HEK293 (cell line): ENCODE data around the gene GLMP.

Experiments used
- CTCF ChIA-PET: fragments of 350-600 bp; formaldehyde crosslinking; extraction: SDS; loops from one replicate; lab custom pipeline; 2021; ENCODE audit warnings: antibody characterized with exemption; lab: Yijun Ruan, JAX
- POLR2A ChIA-PET: fragments of 300-600 bp; formaldehyde crosslinking; extraction: SDS; loops from one replicate; lab custom pipeline; 2020; ENCODE audit warnings: antibody characterized with exemption, inconsistent platforms; lab: Yijun Ruan, JAX
- H3K27ac ChIP-seq: fragments of 200-500 bp; sonication (Bioruptor generic); 2 replicates; pipeline ENCODE4 v1.5.1; 2014; ENCODE audit warnings: low read depth, low read length, control low read depth, inconsistent platforms; ENCODE audit errors: extremely low read depth
- H3K36me3 ChIP-seq, 2 experiments: fragments of 200-500 bp in 1 of 2; sonication (Bioruptor generic) in 1 of 2; 1 replicate in 1 of 2; 2 replicates in 1 of 2; pipeline ENCODE4 v1.5.1; 2014 to 2017; ENCODE audit warnings: inconsistent platforms in 2 of 2, low read length in 2 of 2; ENCODE audit not compliant: control insufficient read depth in 2 of 2, insufficient read depth in 1 of 2
- H3K4me1 ChIP-seq: fragments of 200-500 bp; sonication (Bioruptor generic); 2 replicates; pipeline ENCODE4 v1.5.1; 2014; ENCODE audit warnings: mild to moderate bottlenecking, low read length, inconsistent platforms; ENCODE audit not compliant: control insufficient read depth, insufficient read depth
- H3K4me3 ChIP-seq: 2 replicates; pipeline ENCODE4 v1.5.1; 2011; ENCODE audit warnings: low read depth, mild to moderate bottlenecking, control low read depth, low read length, moderate library complexity
- H3K9me3 ChIP-seq: fragments of 200-500 bp; sonication (Bioruptor generic); 2 replicates; pipeline ENCODE4 v1.5.1; 2014; ENCODE audit warnings: low read depth, low read length, inconsistent platforms; ENCODE audit not compliant: control insufficient read depth, insufficient read depth
- BCL11A ChIP-seq: fragments of 450-650 bp; formaldehyde crosslinking; IDR thresholded peaks from 2 replicates; pipeline ENCODE4 v1.5.1; 2016; ENCODE audit warnings: low read depth, missing biosample characterization, missing genetic modification characterization
- EGR2 ChIP-seq: fragments of 450-650 bp; formaldehyde crosslinking; IDR thresholded peaks from 2 replicates; pipeline ENCODE4 v1.5.1; 2016; ENCODE audit warnings: low read depth, missing biosample characterization, missing genetic modification characterization
- GLIS2 ChIP-seq: fragments of 450-650 bp; formaldehyde crosslinking; IDR thresholded peaks from 2 replicates; pipeline ENCODE4 v1.5.1; 2016; ENCODE audit warnings: missing biosample characterization, missing genetic modification characterization
- KLF10 ChIP-seq: fragments of 450-650 bp; IDR thresholded peaks from 2 replicates; pipeline ENCODE4 v1.5.1; 2018; ENCODE audit warnings: missing biosample characterization, mild to moderate bottlenecking, missing genetic modification characterization
- KLF16 ChIP-seq: fragments of 450-650 bp; formaldehyde crosslinking; IDR thresholded peaks from 2 replicates; pipeline ENCODE4 v1.5.1; 2017; ENCODE audit warnings: missing biosample characterization, missing genetic modification characterization
- KLF9 ChIP-seq: fragments of 450-650 bp; formaldehyde crosslinking; IDR thresholded peaks from 2 replicates; pipeline ENCODE4 v1.5.1; 2016; ENCODE audit warnings: missing biosample characterization, missing genetic modification characterization, low read depth
- TCF7L2 ChIP-seq: IDR thresholded peaks from 2 replicates; pipeline ENCODE4 v1.6.1; 2011; ENCODE audit warnings: low read depth, mild to moderate bottlenecking, inconsistent platforms, low read length, moderate library complexity, borderline replicate concordance
- YY2 ChIP-seq: fragments of 450-650 bp; formaldehyde crosslinking; IDR thresholded peaks from 2 replicates; pipeline ENCODE4 v1.5.1; 2016; ENCODE audit warnings: missing biosample characterization, missing genetic modification characterization
- ZBTB7A ChIP-seq: fragments of 450-650 bp; formaldehyde crosslinking; IDR thresholded peaks from 2 replicates; pipeline ENCODE4 v1.5.1; 2016; ENCODE audit warnings: low read depth, missing biosample characterization, missing genetic modification characterization
- ZBTB8A ChIP-seq: fragments of 450-650 bp; formaldehyde crosslinking; IDR thresholded peaks from 2 replicates; pipeline ENCODE4 v1.5.1; 2016; ENCODE audit warnings: missing biosample characterization, missing genetic modification characterization
- ZFHX2 ChIP-seq: fragments of 450-650 bp; formaldehyde crosslinking; conservative IDR thresholded peaks from 2 replicates; pipeline ENCODE4 v1.5.1; 2016; ENCODE audit warnings: missing biosample characterization, missing genetic modification characterization
- ZNF121 ChIP-seq: fragments of 450-650 bp; formaldehyde crosslinking; IDR thresholded peaks from 2 replicates; pipeline ENCODE4 v1.5.1; 2016; ENCODE audit warnings: missing biosample characterization, missing genetic modification characterization
- ZNF221 ChIP-seq: fragments of 450-650 bp; formaldehyde crosslinking; IDR thresholded peaks from 2 replicates; pipeline ENCODE4 v1.5.1; 2017; ENCODE audit warnings: missing biosample characterization, missing genetic modification characterization, borderline replicate concordance
- ZNF24 ChIP-seq: fragments of 450-650 bp; formaldehyde crosslinking; IDR thresholded peaks from 2 replicates; pipeline ENCODE4 v1.5.1; 2016; ENCODE audit warnings: missing biosample characterization, missing genetic modification characterization
- ZNF391 ChIP-seq: fragments of 450-650 bp; formaldehyde crosslinking; IDR thresholded peaks from 2 replicates; pipeline ENCODE4 v1.5.1; 2016; ENCODE audit warnings: low read depth, missing biosample characterization, missing genetic modification characterization, borderline replicate concordance
- ZNF501 ChIP-seq: fragments of 450-650 bp; formaldehyde crosslinking; IDR thresholded peaks from 2 replicates; pipeline ENCODE4 v1.5.1; 2016; ENCODE audit warnings: missing biosample characterization, missing genetic modification characterization
- ZNF544 ChIP-seq: fragments of 450-650 bp; formaldehyde crosslinking; IDR thresholded peaks from 2 replicates; pipeline ENCODE4 v1.5.0; 2017; ENCODE audit warnings: missing biosample characterization, missing genetic modification characterization
- ZNF549 ChIP-seq: fragments of 450-650 bp; IDR thresholded peaks from 2 replicates; pipeline ENCODE4 v1.5.1; 2018; ENCODE audit warnings: missing biosample characterization, missing genetic modification characterization, mild to moderate bottlenecking, inconsistent platforms, moderate library complexity
- ZNF623 ChIP-seq: fragments of 450-650 bp; formaldehyde crosslinking; IDR thresholded peaks from 2 replicates; pipeline ENCODE4 v1.5.1; 2016; ENCODE audit warnings: missing biosample characterization, missing genetic modification characterization
- ZNF654 ChIP-seq: fragments of 450-650 bp; formaldehyde crosslinking; IDR thresholded peaks from 2 replicates; pipeline ENCODE4 v1.5.1; 2016; ENCODE audit warnings: low read depth, missing biosample characterization, missing genetic modification characterization
- ZNF792 ChIP-seq: fragments of 450-650 bp; formaldehyde crosslinking; IDR thresholded peaks from 2 replicates; pipeline ENCODE4 v1.5.1; 2016; ENCODE audit warnings: missing biosample characterization, missing genetic modification characterization
- ZNF843 ChIP-seq: fragments of 450-650 bp; formaldehyde crosslinking; IDR thresholded peaks from 2 replicates; pipeline ENCODE4 v1.5.1; 2016; ENCODE audit warnings: missing biosample characterization, missing genetic modification characterization
- ZXDB ChIP-seq: fragments of 450-650 bp; formaldehyde crosslinking; IDR thresholded peaks from 2 replicates; pipeline ENCODE4 v1.5.1; 2016; ENCODE audit warnings: missing biosample characterization, missing genetic modification characterization
- TF ChIP-seq, protein P1 (sequence below): fragments of 450-650 bp; formaldehyde crosslinking; IDR thresholded peaks from 2 replicates; pipeline ENCODE4 v1.5.1; 2016; ENCODE audit warnings: missing biosample characterization, missing genetic modification characterization
- TF ChIP-seq, protein P2 (sequence below): fragments of 450-650 bp; formaldehyde crosslinking; IDR thresholded peaks from 2 replicates; pipeline ENCODE4 v1.5.1; 2016; ENCODE audit warnings: missing biosample characterization, missing genetic modification characterization
- TF ChIP-seq, protein P3 (sequence below): fragments of 450-650 bp; formaldehyde crosslinking; IDR thresholded peaks from 2 replicates; pipeline ENCODE4 v1.5.1; 2017; ENCODE audit warnings: missing biosample characterization, missing genetic modification characterization
- TF ChIP-seq, protein P4 (sequence below): fragments of 450-650 bp; formaldehyde crosslinking; conservative IDR thresholded peaks from 2 replicates; pipeline ENCODE4 v1.5.1; 2016; ENCODE audit warnings: low read depth, missing biosample characterization, missing genetic modification characterization

GLMP gene

DNA sequence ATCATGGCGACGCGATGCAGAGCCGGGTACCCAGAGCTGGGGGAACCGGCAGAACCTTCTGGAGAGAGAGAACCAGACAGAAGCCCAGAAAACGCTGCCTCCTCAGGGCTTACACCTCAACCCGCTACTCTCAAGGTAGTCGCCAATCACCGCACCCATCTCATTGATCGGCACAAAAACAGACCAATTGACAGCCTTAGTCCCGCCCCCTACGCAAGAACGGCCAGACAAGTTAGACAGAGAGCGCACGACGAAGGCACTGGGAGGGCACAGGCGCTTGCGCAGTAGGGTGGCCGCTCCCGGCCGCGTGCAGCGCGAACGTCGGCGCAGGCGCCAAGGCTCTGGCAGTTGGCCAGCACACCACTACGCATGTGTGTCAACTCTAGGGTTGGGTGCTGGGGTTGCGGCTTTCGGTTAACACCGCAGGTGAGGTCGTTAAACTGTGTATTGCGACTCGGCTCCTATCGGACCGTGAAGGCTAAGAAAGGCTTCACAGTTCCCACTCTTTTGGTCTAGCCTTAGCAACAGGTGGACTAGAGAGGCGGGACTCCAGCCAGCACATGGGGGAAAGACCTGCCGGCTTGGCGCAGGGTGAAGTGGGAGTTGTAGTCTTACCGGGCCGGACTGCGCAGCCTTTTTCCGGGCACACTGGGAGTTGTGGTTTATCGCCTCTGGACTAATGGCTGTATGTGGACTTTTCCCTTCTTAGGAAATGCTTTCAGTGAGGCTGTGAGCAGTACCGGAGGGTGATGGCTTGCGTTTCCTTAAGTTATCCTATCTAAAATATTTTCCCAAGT is 42.9 kb upstream of the GLMP start, which contains the start of the genes CCT3 and TSACC (continued):
- TF ChIP-seq, protein P1, sequence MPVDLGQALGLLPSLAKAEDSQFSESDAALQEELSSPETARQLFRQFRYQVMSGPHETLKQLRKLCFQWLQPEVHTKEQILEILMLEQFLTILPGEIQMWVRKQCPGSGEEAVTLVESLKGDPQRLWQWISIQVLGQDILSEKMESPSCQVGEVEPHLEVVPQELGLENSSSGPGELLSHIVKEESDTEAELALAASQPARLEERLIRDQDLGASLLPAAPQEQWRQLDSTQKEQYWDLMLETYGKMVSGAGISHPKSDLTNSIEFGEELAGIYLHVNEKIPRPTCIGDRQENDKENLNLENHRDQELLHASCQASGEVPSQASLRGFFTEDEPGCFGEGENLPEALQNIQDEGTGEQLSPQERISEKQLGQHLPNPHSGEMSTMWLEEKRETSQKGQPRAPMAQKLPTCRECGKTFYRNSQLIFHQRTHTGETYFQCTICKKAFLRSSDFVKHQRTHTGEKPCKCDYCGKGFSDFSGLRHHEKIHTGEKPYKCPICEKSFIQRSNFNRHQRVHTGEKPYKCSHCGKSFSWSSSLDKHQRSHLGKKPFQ, result peak; percentile 82
- TF ChIP-seq ZNF221 (no peak), BCL11A (tag by site-specific recombination) (no peak), ZNF549 (tag by site-specific recombination) (no peak), ZFHX2 (no peak; the same call in 1 of the 2 replicates), ZNF623 (no peak), ZNF121 (tag by site-specific recombination) (no peak)

DNA sequence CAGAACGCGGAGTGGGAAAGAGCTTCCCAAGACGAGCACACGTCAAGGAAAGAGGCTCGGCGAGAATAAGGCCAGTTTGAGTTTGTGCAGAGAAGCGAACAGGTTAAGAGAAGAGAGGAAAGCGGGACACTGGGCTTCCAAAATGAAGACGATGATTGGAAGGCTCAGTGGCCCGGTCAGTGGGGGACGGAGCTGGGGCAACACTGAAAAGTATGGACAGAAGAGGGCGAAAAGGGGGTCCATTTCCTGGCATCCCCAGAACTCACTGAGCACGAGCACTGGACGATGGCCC is 42.4 kb upstream of the GLMP start:
- ChIA-PET POLR2A (interaction anchor here (0.8 to 1.4 kb wide), 9 partner anchors 9 to 84 kb away, joined by 3 to 9 read pairs (median 3); partner anchors contain the start of genes SMG5 and TMEM79), CTCF (interaction anchor here (0.7 to 2.1 kb wide), 5 partner anchors 19 to 403 kb away, joined by 3 to 14 read pairs (median 4); no protein-coding TSS in a partner anchor)
- Histone ChIP-seq H3K9me3 (no peaks in the 10 kb centered on the region), H3K36me3 (peaks cover 27 to 39% of the 10 kb centered on the region in 2 experiments), H3K27ac (peak overlapping the region; percentile 65), H3K4me3 (peak overlapping the region; percentile 71), H3K4me1 (peaks cover 5% of the 10 kb centered on the region; the same call in 1 of the 2 replicates)
- peak; percentile 41 for TF ChIP-seq ZBTB8A (tag by site-specific recombination)
- 0 out of 2 replicates have a peak, but pooled peaks have one; percentile 34 for TF ChIP-seq ZNF843 (tag by site-specific recombination)
- peak; percentile 72 for TF ChIP-seq ZNF501
- TF ChIP-seq ZNF654 (tag by site-specific recombination), result 0 out of 2 replicates have a peak, but pooled peaks have one; percentile 3
- TF ChIP-seq, protein P2, sequence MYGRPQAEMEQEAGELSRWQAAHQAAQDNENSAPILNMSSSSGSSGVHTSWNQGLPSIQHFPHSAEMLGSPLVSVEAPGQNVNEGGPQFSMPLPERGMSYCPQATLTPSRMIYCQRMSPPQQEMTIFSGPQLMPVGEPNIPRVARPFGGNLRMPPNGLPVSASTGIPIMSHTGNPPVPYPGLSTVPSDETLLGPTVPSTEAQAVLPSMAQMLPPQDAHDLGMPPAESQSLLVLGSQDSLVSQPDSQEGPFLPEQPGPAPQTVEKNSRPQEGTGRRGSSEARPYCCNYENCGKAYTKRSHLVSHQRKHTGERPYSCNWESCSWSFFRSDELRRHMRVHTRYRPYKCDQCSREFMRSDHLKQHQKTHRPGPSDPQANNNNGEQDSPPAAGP (tag by site-specific recombination), result peak; percentile 44; the same call in 1 of the 2 replicates
- 0 out of 2 replicates have a peak, but pooled peaks have one; percentile 41 for TF ChIP-seq ZBTB7A (tag by site-specific recombination)
- TF ChIP-seq ZNF24 (tag by site-specific recombination), result peak; percentile 69; the same call in 1 of the 2 replicates
- TF ChIP-seq, protein P3, sequence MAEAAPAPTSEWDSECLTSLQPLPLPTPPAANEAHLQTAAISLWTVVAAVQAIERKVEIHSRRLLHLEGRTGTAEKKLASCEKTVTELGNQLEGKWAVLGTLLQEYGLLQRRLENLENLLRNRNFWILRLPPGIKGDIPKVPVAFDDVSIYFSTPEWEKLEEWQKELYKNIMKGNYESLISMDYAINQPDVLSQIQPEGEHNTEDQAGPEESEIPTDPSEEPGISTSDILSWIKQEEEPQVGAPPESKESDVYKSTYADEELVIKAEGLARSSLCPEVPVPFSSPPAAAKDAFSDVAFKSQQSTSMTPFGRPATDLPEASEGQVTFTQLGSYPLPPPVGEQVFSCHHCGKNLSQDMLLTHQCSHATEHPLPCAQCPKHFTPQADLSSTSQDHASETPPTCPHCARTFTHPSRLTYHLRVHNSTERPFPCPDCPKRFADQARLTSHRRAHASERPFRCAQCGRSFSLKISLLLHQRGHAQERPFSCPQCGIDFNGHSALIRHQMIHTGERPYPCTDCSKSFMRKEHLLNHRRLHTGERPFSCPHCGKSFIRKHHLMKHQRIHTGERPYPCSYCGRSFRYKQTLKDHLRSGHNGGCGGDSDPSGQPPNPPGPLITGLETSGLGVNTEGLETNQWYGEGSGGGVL (tag by site-specific recombination), result 0 out of 2 replicates have a peak, but pooled peaks have one; percentile 18
- 0 out of 2 replicates have a peak, but pooled peaks have one; percentile 25 for TF ChIP-seq ZNF792 (tag by site-specific recombination)
- peak; percentile 54; the same call in 1 of the 2 replicates for TF ChIP-seq ZXDB (tag by site-specific recombination)
- no peak for TF ChIP-seq ZNF544
- TF ChIP-seq, protein P4, sequence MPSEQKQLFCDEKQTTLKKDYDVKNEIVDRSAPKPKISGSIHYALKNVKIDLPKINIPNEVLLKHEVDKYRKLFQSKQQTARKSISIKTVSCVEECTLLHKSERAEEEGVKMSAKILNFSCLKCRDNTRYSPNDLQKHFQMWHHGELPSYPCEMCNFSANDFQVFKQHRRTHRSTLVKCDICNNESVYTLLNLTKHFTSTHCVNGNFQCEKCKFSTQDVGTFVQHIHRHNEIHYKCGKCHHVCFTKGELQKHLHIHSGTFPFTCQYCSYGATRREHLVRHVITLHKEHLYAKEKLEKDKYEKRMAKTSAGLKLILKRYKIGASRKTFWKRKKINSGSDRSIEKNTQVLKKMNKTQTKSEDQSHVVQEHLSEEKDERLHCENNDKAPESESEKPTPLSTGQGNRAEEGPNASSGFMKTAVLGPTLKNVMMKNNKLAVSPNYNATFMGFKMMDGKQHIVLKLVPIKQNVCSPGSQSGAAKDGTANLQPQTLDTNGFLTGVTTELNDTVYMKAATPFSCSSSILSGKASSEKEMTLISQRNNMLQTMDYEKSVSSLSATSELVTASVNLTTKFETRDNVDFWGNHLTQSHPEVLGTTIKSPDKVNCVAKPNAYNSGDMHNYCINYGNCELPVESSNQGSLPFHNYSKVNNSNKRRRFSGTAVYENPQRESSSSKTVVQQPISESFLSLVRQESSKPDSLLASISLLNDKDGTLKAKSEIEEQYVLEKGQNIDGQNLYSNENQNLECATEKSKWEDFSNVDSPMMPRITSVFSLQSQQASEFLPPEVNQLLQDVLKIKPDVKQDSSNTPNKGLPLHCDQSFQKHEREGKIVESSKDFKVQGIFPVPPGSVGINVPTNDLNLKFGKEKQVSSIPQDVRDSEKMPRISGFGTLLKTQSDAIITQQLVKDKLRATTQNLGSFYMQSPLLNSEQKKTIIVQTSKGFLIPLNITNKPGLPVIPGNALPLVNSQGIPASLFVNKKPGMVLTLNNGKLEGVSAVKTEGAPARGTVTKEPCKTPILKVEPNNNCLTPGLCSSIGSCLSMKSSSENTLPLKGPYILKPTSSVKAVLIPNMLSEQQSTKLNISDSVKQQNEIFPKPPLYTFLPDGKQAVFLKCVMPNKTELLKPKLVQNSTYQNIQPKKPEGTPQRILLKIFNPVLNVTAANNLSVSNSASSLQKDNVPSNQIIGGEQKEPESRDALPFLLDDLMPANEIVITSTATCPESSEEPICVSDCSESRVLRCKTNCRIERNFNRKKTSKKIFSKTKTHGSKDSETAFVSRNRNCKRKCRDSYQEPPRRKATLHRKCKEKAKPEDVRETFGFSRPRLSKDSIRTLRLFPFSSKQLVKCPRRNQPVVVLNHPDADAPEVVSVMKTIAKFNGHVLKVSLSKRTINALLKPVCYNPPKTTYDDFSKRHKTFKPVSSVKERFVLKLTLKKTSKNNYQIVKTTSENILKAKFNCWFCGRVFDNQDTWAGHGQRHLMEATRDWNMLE (tag by site-specific recombination), result no peak
- no peak for TF ChIP-seq TCF7L2
- no peak for TF ChIP-seq KLF10
- 0 out of 2 replicates have a peak, but pooled peaks have one; percentile 18 for TF ChIP-seq KLF16 (tag by site-specific recombination)
- TF ChIP-seq GLIS2 (tag by site-specific recombination), result no peak
- 0 out of 2 replicates have a peak, but pooled peaks have one; percentile 18 for TF ChIP-seq YY2 (tag by site-specific recombination)
- TF ChIP-seq EGR2 (tag by site-specific recombination), result peak; percentile 63; the same call in 1 of the 2 replicates
- TF ChIP-seq KLF9 (tag by site-specific recombination), result peak; percentile 23; the same call in 1 of the 2 replicates
- peak; percentile 83; the same call in 1 of the 2 replicates for TF ChIP-seq ZNF391 (tag by site-specific recombination)
